ENCODE data around the gene PLEKHG3.
"Not testable (repeated sequence)": the region's sequence is repeated elsewhere in the genome, so short reads cannot be mapped to it uniquely, and the experiment has no call there.

PLEKHG3 gene

DNA sequence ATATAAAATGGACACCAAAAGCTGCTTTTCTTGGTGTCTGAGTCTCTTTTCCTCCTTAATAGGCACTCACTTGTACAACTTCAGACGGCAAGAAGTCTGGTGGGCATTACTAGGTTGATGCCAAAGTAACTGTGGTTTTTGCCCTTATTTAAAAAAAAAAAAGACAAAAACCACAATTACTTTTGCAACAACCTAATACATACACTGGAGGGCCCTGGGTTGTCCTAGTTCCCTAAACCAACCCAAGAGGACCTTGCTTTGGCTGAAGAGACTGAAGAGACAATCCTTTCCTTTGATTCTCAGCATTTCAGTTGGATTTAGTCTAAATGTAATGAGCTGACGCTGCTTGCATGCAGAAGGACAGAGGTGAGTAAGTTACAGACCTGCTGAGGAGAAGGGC is 16.2 kb upstream of the PLEKHG3 start:
- DNase-seq (ENCODE audit: low read depth in 2 of 2): no peak

DNA sequence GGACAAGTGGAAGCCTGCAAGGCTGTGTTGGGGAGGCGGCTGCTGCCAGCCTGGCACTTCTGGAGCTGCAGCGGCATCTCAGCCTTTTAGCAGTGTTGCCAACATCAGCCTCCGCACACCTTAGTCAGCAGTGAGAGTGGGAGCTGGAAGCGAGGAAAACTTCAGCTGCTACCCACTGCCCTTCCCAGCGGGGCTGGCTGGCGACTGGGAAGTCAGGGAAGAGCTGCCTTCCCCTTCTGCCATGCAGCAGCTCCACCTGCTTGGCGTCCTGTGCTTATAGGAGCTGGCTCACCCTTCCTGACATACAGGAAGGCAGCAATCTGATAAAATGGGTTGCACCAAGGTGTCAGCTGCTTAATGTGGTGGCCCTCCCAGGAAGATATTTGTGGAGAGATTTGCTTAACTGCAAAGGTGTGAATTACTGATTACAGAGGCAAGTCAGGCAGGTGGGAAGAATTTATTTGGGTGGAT is 15.4 kb upstream of the PLEKHG3 start:
- DNase-seq (ENCODE audit: low read depth in 2 of 2): no peak

DNA sequence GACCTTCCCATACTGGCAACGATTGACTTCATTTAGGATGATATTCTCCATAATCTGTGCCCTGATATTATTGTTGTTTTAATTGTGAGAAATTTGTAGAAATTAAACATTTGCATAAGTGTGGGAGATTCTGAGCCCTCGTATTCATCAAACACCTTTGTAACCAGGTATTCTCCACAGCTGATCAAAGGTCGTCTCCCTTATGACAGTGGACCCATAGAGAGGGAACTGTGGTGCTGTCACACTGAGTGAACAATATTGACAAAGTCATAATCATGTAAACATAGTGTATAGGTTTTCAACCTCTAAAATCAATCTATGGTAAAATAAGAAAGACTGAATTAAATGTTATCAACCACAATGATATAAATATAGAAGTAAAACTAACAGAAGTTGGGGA is 14.9 kb upstream of the PLEKHG3 start:
- DNase-seq (ENCODE audit: low read depth in 2 of 2): no peak

DNA sequence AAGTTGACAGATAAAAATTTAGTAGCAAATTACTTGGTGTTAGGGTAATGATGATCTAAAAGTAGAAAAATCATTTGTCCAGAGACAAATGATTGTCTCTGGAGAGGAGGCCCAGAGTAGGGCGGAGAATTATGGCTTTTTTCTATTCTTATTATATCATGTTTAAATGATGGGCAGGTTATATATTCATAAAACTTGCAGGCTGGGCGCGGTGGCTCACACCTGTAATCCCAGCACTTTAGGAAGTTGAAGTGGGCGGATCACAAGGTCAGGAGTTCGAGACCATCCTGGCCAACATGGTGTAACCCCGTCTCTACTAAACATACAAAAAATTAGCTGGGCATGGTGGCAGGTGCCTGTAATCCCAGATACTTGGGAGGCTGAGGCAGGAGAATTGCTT is 13.6 kb upstream of the PLEKHG3 start:
- not testable (repeated sequence) for DNase-seq (ENCODE audit: low read depth in 2 of 2)

DNA sequence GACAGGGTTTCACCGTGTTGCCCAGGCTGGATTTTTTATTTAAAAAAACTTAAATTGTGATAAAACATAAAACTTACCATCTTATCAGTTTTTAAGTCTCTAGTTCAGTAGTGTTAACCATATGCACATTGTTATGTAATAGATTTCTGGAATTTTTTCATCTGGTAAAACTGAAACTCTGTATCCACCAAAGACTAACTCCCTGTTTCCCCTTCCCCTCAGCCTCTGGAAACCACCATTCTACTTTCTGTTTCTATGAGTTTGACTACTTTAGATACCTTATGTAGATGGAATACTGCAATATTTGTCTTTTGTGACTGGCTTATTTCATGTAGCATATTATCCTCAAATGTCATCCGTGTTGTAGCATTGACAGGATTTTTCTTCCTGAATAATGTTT is 12.8 kb upstream of the PLEKHG3 start:
- no peak for DNase-seq (ENCODE audit: low read depth in 2 of 2)

DNA sequence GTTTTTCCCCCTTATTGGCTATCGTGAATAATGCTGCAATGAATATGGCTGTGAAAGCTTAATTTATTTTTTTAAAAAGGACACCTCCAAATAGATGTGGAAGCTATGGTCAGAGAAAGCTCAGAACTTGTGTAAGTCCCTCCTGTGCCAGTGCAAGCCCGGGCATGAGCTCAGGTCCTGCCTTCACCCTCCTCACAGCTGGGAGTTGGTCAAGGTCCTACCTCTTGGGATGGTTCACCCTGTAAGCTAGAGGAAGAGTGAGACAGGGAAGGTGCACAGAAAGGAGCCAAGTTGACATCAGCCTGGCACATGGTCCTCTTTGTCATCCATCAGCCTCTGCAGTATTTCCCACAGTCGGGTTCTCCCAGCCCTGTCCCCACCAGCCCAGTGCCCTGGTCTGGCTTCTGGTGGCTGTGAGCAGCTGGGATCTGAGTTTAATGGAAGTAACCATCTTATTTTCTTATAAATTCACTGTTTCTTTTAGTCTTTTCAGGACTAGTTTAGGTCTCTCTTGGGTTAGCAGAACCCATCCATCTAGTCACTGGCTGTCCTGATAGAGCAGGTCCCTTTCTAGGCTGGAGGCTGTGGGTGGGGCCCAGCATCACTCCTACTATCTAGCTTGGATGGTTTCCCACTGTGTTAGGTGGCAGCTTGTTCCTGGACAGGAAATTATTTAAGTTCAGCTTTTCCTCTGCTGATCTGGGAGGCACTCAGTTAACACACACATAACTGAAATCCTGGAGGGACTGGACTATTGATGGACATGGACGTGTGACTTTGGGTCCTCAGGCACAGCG is 11.8 kb upstream of the PLEKHG3 start:
- no peak for DNase-seq (ENCODE audit: low read depth in 2 of 2)

DNA sequence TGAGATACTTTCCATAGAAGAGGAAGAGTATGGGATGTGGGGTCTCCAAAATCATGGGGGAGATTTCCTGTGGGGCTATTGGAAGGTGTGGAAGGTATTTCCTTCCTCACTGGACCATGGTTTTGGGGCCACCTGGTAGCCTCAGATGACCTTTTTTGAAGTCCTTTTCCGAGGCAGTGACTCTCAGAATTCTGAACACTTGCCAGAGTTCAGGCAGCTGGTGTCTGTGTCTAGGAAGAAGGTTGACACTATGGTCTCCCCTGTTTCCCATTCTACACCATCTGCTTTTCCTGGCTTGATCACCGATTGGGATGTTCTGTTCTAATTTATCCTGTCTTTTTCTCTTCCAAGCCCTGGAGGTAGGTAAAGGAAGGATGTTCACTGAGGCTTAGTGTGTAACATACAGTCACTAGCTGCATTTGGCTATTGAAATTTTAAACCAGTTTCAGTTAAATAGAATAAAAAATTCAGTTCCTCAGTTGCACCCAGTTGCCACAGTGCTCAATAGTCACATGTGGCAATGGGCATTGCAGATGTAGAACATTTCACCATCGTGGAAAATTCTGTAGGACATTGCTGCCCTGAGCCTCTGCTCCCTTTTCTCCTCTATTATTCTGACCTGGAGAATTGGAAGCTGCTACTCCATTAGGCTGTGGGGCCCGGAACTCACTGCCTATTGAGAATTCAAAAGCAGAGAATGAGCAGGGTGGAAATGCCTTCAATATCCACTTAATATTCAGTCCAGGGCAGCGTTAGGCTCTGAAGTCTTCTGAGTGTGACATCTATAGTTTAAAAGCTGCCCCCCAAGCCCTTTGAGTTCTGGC is 11.0 kb upstream of the PLEKHG3 start:
- DNase-seq (ENCODE audit: low read depth in 2 of 2): no peak

DNA sequence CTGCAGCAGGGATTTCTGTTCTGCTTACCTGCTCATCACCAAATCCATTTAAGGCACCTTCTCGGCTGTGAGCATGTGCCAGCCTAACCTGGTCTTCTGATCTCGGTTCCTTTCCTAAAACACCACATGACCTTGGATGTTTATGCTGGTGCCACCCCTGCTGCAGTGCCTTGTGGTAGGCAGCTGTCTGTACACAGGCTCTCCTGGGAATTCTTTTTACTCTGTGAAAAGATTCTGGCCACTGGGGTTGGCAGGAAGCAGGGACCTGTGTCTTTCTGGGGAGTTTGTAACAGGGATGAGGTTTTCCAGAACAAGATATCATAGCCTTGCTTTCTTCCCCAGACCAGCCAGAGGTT is 10.4 kb upstream of the PLEKHG3 start:
- no peak for DNase-seq (ENCODE audit: low read depth in 2 of 2)

DNA sequence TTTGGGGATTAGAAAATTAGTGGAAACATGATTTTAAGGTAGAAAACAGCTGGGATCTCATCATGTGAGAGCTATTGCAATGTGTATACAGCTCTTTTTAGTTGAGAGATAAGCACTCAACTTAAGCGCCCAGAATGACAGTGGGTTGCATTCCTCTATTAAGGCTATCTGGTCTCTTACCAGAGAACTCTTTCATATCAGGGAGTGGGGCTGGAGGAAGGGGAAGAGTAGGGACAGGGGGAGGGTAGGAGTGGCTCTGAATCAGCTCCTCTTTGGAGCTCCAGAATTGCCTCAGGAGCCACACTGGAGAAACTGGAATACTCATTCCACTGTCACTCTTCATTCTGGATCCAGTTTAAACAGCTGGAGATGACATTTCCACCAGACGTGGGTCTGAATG is 9.2 kb upstream of the PLEKHG3 start:
- DNase-seq (ENCODE audit: low read depth in 2 of 2): no peak

DNA sequence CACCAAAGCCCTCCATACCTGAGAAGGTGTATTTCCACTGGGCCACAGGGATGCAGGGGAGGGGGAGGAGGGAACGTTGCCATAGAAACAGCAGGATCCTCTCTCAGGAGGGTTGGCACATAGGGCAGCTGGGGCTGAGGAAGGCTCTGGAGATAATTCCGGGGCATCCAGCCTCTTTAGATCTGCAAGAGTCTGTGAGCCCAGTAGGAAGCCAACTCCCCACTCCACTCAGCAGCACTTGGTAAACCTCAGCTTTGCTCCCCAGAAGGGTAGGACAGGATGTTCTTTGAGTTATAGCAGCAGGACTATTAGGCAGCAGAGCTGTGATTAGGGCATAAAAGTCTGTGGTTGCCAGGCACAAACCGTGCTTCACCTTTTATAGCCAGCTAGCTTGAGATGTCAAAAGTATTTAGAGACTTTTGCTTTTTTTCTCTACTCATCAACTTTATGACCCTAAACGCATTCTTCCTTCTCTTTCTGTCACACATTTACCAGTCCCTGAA is 7.8 kb upstream of the PLEKHG3 start:
- no peak for DNase-seq (ENCODE audit: low read depth in 2 of 2)

DNA sequence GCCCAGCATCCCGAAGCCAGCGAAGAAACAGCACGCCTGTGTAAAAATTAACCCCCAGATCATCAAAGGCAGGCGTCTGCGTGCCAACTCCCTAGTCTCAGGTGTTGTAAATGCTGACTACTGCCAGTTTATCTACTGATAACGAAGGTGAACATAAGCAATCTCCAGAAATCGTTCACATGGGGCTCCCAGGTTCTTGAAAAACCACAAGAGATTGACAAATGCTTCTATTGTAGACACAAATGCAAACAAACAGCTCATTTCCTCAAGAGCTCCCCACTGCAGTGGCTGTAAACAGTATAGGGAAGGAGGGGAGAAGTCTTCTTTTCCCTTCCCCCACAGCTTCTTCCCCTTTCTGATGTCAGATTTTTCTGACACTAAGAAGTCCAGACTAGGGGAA is 5.3 kb upstream of the PLEKHG3 start:
- no peak for DNase-seq (ENCODE audit: low read depth in 2 of 2)

DNA sequence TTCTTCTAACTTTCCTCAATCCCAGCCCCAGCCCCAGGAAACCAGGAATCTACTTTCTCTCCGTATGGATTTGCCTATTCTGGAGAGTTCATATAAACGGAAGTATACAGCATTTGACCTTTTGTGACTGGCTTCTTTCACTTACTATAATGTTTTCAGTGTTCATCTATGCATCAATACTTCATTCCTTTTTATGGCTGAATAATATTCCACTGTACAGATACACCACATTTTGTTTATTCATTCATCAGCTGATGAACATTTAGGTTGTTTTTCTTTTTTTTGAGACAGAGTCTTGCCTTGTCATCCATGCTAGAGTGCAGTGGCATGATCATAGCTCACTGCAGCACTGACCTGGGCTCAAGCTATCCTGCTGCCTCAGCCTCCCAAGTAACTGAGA is 3.9 kb upstream of the PLEKHG3 start:
- DNase-seq (ENCODE audit: low read depth in 2 of 2): no peak

DNA sequence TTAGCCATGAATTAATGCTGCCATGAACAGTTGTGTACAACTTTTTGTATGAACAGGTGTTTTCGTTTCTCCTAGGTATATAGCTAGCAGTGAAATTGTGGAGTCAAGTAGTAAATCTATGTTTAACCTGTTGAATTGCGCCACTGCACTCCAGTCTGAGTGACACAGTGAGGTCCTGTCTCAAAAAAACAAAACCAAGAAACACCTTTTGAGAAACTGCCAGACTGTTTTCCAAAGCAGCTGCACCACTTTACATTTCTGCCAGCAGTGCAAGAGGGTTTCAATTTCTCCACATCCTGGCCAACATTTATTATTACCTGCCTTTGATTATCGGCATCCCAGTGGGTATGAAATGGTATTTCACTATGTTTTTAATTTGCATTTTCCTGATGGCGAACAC is 3.3 kb upstream of the PLEKHG3 start:
- no peak for DNase-seq (ENCODE audit: low read depth in 2 of 2)

DNA sequence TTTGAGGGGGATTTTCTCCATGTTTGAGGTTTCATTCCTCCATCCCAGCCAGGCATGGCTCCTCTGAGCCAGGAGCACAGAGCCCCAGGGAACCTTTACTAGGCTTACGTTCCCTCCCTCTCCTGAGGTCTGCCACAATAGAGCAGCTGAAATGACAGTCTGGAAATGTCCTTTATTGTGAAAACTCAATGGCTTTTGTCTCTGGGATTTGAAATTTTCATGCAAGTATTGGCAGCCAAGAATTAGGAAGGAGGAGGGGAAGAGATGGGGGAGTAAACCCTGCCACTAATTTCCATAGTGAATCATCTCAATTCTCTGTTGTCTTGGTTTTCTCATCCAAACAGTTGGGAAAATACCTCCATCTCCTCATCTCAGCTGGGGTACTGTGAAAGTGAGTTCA is 2.6 kb upstream of the PLEKHG3 start:
- DNase-seq (ENCODE audit: low read depth in 2 of 2): no peak

DNA sequence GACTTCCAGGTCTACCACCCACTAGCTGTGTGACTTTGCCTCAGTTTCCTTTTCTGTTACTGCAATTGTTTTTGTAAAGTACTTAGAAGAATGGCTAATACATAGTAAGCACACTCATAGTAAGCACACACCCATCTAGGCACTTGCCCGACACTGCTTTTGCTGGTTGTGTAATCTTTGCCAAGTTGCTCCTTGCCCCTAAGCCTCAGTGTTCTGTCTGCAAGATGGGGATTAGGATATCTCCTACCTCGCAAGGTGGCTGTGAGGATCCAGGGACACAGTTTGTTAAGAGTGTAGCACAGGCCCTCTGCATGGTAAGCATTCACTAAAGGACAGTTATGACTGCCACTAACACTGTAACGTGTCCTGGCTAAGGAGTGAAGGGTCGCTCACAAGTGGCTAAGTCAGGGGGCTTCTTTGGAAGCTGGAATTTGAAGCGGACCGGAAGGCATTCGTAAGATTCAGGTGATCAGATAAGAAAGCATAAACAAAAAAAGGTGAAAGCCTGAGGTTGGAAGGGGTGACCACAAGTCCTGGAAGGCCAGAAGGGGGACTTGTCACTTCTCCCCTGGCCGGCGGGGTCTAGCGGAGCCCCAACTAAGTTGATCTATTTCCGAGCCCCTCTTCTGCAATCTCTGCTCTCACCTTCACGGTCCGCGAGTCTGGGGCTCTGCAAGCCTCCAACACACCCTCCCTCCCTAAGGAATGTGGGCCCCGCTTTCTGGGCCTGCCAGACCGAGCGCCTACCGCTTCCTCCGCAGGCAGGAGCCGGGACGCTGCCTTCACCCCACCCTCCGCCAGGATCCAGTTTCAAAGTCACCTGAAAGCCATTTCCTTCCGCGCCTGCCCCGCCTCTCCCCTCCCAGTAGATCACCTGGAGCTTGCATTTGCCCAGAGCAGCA is 1.5 kb upstream of the PLEKHG3 start:
- DNase-seq (ENCODE audit: low read depth in 2 of 2): no peak

DNA sequence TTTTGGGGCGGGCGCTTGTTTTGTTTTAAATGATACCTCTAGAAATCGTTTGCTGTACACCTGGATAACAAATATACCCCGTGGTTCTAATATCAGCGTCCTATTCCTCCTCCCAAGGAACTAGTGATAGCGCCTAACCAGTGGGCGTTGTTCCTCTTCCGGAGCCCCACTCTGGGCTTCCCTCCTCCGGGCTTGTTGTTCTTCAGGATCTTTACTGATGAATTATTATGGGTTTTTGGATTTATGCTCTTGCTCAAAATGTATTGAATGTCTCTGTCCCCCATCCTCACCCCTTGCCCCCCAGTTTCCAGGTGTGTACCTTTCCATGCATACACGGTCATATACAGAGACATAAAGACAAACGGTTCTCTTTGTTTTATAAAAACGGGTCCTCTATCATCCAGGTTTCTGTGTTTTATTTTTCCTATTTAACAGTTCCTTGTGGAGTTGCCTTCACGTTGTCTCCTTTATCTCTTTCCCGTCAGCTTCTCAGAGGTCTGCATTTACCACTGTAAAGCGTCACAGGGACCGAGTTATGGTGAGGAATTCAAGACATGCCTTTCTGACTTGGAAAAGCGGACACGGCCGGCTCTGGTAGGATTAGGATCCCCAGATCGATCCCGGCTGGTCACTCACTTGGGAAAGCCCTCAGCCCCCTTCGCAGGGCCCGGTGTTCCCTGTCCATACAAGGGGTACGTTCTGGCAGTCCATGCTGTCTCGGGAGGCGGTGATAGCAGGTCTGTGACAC is 655 bp upstream of the PLEKHG3 start:
- no peak for DNase-seq (ENCODE audit: low read depth in 2 of 2)

DNA sequence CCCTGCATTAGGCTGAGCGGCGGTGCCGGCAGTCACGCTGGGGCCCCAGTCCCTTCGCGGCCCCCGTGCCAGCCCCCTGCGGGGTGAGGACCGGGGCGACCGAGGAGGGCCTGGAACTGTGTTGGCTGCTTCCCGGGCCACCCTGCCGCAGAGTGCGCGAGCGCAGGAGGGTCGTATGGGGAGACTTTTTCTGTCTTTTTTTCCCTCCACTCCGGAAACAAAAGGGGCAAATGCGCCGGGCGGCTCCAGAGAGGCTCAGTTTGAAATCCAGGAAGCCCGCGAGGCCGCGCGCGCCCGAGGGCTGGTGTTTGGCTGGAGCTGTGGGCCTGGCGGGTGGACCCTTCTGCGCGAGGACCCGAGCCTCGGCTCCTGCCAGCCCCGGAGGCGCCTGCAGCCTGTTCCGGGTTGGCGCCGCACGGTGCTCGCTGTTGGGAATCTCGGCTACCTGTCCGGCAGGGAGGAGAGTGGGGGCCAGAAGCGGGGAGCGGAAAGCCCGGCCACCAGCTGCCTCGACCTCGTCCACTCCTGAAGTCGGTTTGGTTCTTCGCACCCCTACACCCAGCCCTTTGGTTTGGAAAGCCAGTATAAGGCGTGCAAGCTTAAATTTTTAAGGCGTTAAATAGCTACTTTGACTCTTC is 638 bp downstream of the PLEKHG3 start:
- no peak for DNase-seq (ENCODE audit: low read depth in 2 of 2)

DNA sequence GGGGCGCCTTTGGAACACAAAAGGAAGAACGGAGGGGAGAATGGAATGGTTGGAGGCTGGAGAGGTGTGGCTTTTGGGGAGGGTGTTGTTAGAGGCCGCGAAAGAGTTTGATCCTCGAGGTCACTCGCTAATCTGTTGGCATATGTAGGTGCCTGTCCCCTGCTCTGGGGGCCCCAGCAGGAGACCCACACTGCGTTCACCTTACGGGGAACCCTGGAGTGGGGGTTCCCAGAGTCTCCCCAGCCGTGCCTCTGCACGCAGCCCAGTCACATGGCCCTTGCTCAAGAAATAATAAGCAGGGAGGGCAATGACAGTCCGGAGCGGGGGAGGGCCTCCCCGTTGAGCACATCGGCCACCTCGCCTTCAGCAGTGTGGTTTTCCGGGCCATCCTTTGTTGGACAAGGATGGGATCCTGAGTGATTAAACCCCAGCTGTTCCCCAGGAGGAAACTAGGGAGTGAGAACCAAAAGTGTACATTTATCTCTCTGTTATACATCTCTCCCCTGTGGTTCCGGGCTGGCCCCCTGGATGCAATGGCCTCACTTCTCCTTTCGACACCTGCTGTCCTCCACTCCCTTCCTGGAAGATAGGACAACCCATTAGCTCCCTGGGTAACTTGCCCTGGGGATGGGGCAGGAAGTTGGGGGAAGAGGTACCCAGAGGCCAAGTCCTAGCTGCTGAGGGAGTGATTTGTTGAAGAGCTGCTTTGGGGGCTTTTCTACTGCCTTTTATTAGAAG is 1.3 kb downstream of the PLEKHG3 start:
- no peak for DNase-seq (ENCODE audit: low read depth in 2 of 2)

DNA sequence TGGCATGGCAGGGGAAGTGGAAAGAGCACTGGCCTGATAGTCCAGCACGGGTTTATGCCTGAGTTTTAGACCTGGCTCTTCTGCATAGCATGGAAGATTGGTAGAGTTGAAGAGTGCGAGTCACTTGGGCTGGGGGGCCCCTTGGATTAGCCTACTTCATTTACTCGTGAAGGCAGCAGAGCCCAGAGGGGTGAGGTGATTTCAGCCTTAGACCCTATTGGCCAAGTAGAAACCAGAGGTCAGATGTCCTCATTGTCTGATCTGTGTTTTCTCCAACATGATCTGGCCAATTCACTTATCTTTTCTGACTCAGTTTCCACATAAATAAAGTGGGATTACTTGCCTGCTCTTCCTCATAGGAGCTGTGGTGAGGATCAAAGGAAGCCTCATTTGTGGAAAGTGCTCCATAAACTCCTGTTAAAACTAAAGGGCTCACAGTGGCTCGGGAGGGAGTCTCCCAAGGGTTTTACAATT is 1.9 kb downstream of the PLEKHG3 start:
- no peak for DNase-seq (ENCODE audit: low read depth in 2 of 2)
